GM19023 (cell line): ENCODE data around the gene EIPR1.
"Not testable (repeated sequence)": the region's sequence is repeated elsewhere in the genome, so short reads cannot be mapped to it uniquely, and the experiment has no call there.

ENCODE experiments used
- ATAC-seq: cut with Tn5 transposase; IDR thresholded peaks from one replicate; pipeline ENCODE4 v1.9.1; 2021; ENCODE audit warnings: mild to moderate bottlenecking, moderate library complexity; ENCODE audit not compliant: unreplicated experiment

Gene EIPR1

DNA sequence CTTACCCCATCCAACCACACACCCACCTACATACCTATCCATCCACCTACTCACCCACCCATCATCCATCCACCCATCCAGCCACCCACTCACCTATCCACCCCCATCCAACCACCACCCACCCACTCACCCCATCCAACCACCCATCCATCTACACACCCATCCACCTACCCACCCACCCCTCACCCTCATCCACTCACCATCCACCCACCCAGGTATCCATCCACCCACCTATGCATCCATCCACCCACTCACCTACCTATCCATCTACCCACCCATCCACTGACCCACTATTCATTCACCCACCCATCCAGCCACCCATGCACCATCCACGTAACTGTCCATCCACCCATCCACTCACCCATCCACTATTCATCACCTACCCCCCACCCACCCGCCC lies 194.8 kb downstream of the EIPR1 start:
- ATAC-seq = no peak

DNA sequence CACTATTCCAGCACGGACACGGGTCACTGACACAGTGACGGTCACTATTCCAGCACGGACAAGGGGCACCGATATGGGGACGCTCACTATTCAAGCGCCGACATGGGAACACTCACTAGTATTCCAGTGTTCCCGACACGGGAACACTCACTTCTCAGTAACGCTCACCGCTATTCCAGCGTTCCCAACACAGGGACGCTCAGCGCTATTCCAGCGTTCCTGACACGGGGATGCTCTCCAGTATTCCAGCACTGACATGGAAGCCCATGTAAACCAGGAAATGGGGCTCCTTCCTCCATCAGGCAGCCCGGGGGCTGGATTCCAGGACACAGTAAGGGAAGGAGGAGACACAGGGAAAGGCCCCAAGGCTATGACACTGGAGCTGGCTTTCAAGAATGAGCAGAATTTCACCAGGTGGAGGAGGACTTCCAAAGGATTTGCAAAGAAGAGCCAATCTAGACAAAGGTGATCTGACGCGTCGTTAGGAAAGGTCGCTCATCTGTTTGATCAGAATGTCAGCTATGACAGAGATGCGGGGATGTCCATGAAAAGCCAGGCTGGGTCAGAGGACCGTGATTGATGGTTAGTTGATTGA lies 196.1 kb downstream of the EIPR1 start:
- ATAC-seq = no peak

DNA sequence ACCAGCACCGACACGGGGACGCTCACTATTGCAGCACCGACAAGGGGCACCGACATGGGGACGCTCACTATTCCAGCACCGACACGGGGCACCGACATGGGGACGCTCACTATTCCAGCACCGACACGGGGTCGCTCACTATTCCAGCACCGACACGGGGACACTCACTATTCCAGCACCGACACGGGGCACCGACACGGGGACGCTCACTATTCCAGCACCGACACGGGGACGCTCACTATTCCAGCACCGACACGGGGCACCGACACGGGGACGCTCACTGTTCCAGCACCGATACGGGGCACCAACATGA lies 196.8 kb downstream of the EIPR1 start:
- not testable (repeated sequence) for ATAC-seq

DNA sequence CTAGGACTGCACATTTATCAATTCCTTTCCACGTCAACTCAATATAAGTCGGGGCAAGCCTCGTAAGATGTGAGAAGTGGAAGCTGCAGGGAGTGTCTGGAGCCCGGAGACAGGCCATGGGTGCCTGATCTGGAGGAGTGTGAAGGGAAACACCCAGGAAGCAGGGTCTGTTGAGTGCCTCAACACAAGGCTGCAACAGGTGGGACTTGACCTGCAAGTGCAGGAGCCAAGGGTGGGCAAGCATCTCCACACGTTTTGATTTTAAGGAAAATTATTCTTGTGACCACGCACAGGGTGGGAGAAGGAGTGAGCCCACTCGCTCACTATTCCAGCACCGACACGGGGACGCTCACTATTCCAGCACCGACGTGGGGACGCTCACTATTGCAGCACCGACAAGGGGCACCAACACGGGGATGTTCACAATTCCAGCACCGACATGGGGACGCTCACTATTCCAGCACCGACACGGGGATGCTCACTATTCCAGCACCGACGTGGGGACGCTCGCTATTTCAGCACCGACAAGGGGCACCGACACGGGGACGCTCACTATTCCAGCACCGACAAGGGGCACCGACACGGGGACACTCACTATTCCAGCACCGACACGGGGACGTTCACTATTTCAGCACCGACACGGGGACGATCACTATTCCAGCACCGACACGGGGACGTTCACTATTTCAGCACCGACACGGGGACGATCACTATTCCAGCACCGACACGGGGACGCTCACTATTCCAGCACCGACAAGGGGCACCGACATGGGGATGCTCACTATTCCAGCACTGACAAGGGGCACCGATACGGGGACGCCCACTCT lies 197.3 kb downstream of the EIPR1 start:
- ATAC-seq = no peak

DNA sequence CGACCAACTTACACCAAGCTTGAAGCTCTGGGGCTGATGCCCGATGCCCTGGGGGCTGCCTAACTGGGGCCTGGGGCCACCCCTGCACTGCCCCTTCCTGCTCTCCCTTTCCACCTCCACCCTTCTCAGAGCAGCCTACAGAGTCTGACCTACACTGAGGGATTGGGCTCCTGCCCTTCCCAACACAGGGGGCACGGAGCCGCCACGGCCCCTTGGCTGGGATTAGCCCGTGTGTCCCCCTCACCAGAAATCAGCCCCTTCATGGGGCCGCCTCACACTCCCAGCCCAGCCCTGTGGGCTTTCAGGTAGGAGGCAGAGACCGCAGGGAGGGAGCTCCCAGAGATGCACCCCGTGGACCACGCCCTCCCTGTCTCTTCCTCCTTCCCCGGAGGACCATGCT lies 198.0 kb downstream of the EIPR1 start:
- no peak for ATAC-seq

DNA sequence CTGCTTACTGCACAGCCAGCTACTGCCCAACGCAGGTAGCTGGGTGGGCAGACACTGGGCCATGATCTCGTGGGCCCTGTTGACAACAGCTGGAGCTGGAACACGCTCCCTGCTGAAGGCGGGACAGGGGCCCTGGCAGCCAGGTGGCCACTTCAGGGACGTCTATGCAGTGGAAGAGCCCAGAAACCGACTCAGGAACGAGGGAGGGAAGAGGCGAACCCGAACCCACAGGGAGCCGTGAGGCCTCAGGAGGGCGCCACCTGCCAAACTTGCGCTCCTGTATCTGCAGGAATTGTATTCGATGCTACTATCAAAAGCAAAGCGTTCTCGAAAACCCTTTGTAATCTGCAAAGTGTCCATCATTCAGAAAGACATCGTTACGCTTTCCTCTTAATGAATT lies 198.4 kb downstream of the EIPR1 start:
- ATAC-seq = no peak

DNA sequence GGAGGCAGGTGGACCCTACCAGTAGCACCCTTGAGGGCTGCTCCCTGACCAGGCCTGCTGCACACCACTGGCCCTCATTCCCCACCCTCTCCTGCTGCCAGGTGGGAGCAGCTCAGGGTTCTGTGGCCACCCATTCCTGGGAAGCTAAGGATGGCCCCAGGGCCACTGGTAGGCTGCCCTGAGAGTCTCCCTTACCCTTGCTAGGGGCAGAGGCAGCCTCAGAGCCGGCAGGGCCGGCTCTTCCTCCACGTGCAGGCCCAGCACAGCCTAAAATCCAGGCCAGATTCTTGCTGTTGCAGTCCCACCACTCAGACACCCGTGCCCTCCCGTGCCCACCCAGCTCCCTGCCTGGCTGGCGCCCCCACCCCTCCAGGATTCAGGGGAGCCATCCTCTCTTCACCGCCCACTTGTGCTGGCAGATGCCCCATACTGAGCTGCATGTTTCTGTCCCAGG lies 199.0 kb downstream of the EIPR1 start:
- ATAC-seq = no peak

DNA sequence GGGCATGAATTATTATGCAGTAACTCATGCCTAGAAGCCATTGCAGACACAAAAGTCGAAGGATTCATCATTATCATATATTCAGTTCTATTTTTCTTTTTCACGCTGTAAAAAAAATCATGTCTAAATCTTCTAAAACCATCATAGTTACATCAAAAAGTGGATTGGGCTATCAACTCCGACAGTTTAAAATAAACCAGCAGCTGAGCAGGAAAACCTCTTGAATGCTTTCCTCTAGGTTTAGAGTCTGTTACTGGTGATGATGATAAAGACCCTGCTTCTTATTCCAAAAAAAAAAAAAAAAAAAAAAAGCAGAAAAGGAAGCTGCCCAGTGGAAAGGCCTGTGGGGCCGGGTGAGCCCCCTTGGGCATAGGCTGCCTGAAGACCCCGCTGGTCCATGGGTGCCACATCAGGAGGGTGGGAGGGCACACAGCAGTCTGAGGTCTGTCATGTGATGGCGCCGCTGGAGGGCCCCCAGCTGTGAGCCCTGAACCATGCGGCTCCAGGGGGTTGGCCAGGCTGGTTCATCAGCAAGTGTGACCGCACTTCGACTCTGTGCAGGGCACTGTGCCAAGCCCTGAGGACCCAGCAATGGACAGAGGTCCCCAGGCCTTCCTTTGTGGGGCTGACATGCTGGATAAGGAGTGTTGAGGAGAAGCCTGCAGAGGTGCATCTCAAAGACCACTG lies 199.6 kb downstream of the EIPR1 start:
- no peak for ATAC-seq

DNA sequence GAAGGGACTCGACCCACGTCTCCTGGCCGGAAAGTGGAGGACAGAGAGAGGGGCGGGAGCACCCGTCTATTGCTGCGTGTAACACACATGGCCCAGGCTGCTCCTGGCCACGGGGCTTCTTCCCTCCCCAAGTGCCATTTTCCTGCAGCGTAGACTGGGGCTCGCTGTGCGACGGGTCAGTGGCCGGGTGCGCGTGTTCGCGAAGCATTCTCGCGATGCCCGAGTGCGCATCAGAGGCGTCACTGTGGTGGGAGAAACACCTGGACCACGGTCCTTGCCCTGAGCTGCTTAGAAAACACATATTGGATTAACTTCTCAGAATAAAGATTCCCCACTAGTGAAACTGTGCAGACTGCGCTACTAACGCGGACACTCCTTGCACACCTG lies 200.8 kb downstream of the EIPR1 start:
- ATAC-seq = no peak

DNA sequence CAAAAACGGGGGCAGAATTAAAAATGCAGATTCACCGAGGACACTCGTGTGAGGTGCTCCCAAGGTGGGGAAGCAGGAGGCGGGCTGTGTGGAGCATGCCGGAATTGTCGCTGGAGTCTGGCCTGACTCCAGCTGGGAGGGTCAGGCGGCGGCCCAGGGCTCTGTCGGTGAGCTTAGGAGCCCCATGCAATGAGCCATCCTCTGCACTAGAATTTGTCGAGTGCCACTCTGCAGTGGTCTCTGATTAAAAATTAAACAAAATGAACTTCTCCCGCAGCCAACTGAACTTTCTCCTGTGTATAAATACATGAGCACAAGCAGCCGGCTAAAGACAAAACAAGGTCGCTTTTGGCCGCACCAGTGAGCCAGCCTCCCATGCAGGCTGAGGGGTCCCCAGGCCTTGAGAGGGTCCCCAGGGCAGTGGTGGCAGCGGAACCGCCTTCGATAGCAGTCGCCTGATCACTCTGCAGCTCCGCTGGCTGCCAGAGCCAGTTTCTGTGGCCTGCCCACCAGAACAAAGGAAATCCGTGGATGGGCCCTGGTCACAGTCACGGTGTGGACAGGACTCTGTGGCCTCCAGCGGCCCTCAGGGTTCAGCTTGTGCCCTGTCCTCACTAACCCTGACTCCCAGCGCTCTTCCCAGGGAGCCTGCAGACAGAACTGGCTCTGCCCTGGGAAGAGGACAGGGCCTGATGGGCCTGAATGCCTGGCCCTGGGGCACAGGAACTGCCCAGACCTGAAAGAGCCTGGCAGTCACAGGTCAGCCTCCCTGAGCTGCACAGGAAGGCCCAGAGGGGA lies 201.3 kb downstream of the EIPR1 start:
- no peak for ATAC-seq

DNA sequence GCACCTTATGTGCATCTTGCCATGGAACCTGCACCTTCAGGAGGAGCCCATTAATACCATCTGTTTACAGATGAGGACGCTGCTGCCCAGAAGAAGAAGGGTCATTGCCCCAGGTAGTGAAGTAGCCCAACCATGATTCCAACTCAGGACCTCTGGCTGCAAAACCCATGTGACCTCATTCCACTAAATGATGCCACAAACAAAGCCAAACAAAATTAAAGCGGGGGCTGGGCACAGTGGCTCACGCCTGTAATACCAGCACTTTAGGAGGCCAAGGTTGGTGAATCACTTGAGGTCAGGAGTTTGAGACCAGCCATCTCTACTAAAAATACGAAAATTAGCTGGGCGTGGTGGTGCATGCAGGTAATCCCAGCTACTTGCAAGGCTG lies 202.1 kb downstream of the EIPR1 start:
- no peak for ATAC-seq

DNA sequence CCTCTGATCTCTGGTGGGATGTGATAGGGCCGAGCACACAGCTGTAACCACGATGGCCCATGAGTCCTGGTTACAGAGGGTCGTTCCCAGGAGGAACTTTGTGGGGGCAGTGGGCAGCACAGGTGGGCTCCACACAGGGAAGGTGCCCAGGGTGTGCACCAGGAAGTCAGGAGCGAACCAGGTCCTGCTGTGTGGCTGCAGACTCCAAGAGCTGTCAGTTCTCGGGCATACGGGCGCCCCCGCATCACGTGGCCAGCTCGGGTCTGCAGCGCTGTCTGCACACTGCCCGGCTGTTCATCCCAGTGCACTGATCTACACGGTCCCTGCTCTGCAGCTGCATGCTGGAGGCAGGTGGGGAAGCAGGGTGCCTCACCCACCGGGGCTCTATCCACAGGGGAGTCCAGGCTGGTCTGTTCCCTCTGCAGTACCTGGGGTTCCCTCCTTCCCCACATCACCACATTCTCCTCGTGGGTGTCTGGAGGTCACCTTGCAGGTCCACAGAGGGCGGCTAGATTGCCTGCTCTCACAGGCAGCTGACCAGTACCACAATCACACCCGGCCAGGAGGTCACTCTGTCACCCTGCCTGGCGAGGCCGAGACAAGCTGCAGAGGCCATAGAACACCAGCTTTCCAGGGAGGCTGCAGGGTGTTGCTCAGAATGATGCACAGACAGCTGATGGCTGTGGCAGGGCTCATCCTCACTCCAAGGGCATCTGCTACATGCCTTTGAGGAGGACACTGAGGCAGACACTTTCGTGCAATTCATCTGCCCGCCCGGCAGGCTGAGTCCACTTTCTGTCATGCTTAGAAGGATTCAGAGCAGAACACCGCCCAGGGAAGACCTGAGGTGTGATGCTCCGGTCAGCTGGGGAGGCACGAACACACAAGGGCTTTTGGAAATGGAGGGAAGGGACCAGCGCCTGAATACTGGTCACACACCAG lies 202.7 kb downstream of the EIPR1 start:
- ATAC-seq = no peak

DNA sequence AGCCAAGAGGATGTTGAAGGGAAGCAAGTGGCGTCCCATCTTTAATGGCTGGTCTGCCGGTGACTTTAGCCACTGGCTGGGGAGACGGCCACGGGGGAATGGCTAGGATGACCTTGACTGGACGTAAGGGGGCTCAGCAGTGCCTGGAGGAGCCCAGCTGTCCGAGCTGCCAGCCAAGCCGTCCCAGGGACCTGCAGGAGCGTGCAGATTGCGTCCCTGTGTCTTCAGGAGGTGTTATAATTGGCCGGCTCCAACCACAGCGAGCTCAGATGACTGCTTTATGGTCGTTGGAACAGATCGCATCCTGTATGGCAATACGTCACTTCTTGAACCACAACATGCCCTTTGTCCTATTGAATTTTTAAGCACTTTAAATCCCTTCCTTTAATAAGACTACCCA lies 204.6 kb downstream of the EIPR1 start:
- ATAC-seq = no peak

DNA sequence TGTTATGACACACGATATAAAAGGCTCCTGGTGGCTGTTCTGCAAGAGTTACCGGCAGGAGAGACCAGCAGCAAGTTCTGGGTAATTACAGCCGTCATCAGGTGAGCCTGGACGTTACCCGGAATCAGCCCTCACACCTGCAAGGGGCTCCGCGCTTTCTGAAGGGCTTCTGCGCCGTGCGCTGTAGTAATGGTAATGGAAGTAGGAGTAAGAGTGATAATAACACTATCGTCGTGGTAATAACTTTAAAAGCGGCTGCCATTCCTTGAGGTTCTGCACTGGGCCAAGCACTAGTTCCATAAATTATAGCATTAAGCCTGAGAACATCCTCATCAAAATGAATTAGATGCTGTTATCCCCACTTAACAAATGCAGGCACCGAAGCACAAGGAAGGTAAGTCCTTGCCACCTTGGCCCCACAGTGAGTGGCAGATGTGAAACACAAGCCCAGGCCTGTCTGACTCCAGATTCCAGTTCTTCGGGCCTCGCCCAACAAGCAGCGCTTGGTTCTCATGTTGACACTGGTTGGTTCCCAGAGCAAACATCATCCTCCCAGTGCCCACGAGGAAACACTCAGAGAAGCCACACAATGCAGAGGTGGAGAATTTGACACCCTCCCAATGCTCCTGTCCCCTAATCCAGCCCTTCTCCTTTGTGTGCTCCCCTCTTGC lies 205.2 kb downstream of the EIPR1 start:
- ATAC-seq = no peak

DNA sequence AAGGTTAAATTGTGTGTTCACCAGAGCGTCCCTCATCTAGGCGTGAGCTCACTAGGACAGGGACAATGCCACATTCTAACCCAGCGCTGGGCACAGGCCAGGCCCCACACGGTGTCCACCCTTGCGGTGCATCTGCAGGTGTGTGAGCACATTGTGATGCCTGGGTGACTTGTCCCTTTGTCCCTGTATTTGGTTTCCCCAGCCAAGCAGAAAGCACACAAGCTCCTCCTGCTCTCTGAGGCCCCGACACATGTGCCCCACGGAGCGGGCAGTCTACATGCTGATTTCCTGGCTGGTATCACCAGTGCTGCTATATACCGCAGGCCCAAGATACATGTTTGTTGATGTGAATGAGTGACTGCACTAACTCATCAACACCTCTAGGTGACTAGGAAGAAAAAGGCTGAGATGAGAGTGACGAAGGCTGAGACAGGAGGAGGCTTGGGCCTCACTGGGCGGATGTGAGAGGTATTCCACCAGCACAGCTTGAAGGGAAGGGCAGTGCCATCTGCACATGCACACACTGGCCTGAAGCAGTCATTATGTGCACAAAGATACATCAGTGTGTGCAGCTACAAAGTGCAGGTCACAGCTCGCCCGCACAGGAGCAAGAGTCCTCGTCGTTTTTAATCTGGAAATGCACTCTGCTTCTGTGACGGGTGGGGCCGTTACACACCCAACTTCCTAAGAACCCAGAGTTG lies 205.9 kb downstream of the EIPR1 start:
- no peak for ATAC-seq

DNA sequence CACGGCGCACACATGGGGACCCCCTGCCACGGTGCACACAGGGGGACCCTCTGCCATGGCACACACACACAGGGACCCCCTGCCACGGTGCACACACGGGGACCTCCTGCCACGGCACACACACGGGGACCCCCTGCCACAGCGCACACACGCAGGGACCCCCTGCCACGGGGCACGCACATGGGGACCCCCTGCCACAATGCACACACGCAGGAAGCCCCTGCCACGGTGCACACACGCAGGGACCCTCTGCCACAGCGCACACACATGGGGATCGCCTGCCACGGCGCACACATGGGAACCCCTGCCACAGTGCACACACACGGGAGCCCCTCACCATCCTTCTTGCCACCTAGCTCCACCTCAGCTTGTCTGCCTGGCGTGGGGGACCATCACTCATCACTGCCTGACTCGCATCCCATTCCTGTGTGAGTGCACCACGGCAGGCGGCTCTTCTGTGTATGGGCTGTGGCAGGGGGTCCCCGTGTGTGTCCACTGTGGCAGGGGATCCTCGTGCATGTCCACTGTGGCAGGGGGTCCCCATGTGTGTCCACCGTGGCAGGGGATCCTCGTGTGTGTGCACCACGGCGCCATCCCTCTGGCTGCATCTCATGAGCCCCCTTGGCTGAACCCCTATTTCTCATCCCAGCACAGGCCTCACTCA lies 206.7 kb downstream of the EIPR1 start:
- no peak for ATAC-seq

DNA sequence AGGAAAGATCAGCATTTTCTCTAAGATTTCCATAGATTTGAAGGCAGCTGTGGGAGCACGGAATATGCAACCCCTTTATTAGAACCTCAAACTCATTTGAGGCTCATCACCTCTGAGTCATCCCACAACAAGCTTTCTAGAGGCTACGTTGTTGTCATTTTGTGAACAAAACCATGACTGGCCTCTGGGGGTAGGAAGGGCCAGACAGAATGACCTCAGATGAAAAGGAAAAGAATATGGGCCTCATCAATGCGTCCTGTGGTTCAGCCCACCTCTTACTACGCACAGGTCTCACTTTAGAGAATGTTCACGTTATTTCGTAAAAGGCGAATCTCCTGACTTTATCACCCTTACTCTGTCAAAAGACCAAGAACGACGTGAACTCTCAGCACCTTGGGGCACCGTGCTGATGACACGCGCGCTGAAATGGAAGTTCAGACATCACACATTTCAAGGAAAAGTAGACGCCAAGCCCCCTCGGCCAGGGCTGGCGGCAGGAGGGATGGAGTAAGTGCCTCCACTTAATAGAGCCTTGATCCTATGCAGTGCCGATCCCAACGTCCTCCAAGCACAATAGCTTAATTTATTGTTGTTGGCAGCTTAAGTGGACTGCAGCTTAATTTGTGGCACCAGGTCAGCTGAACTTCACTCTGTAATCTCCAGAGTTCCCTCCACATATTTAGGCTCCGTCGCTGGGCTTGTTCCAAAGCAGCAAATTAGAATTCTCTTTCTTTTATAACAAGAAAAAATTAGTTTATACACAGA lies 208.3 kb downstream of the EIPR1 start:
- no peak for ATAC-seq
